Left renal cortex interstitium (tissue), 4 donors: Measurements from ENCODE around the gene KRT85. TPM values are rescaled to one million over a fixed set of nuclear protein-coding genes. Genes with fewer than 3 reads are reported as not detected.
"Not testable (repeated sequence)": the region's sequence is repeated elsewhere in the genome, so short reads cannot be mapped to it uniquely, and the experiment has no call there.

Experiments used
- DNase-seq, 4 donors: peaks; one replicate each; pipeline ENCODE4 v3.0.0-alpha.2; 2013; ENCODE audit warnings: low read depth in 4 of 4, low spot score in 2 of 4, missing footprints in 1 of 4
- polyA plus RNA-seq, 4 donors: library from polyadenylated mRNA; unstranded; fragments of 120-200 nt; gene quantifications; one replicate each; pipeline ENCODE4 v1.2.1, GENCODE V29; 2013; ENCODE audit not compliant: insufficient read length in 4 of 4

Gene KRT85
- polyA plus RNA-seq = not detected

- no peak for DNase-seq
These were observed at the start of gene KRT85 for GRCh38 chr12:52366738-52367485. KRT85 (minus strand) TSS chr12:52367481; CDS start chr12:52367405, 76 bp downstream.

GRCh38 chr12:52416795-52417194 is 49.5 kb upstream of the KRT85 start:
- DNase-seq = no peak

GRCh38 chr12:52415870-52416750 is 48.8 kb upstream of the KRT85 start:
- peak; percentile 17 to 51 (median 32) for DNase-seq

- no peak for DNase-seq
These were observed 47.7 kb upstream of the KRT85 start for GRCh38 chr12:52414936-52415335.

- no peak for DNase-seq
These were observed 46.6 kb upstream of the KRT85 start for GRCh38 chr12:52413782-52414345.

GRCh38 chr12:52413202-52413601 is 45.9 kb upstream of the KRT85 start:
- no peak for DNase-seq

GRCh38 chr12:52411815-52412214 is 44.5 kb upstream of the KRT85 start:
- DNase-seq = no peak

- DNase-seq = not testable (repeated sequence)
These were observed 43.4 kb upstream of the KRT85 start for GRCh38 chr12:52410589-52411248.

GRCh38 chr12:52407918-52408317 is 40.6 kb upstream of the KRT85 start:
- DNase-seq = no peak

- DNase-seq = no peak
These were observed 38.7 kb upstream of the KRT85 start, which contains the start of gene KRT82 for GRCh38 chr12:52405922-52406385. KRT82 (minus strand) TSS chr12:52406335; CDS start chr12:52406277, 58 bp downstream.

GRCh38 chr12:52404951-52405350 is 37.7 kb upstream of the KRT85 start:
- DNase-seq = no peak

GRCh38 chr12:52403561-52403960 is 36.3 kb upstream of the KRT85 start:
- DNase-seq = no peak

GRCh38 chr12:52402873-52403540 is 35.7 kb upstream of the KRT85 start:
- DNase-seq = no peak

GRCh38 chr12:52402377-52402776 is 35.1 kb upstream of the KRT85 start:
- DNase-seq = no peak

- no peak for DNase-seq
These were observed 34.6 kb upstream of the KRT85 start for GRCh38 chr12:52401926-52402325.

- DNase-seq = no peak
These were observed 34.2 kb upstream of the KRT85 start for GRCh38 chr12:52401526-52401925.

- DNase-seq = no peak
These were observed 33.6 kb upstream of the KRT85 start for GRCh38 chr12:52400906-52401305.

- no peak for DNase-seq
These were observed 32.5 kb upstream of the KRT85 start for GRCh38 chr12:52399756-52400155.

- no peak for DNase-seq
These were observed 30.9 kb upstream of the KRT85 start for GRCh38 chr12:52398176-52398575.

- no peak for DNase-seq
These were observed 29.4 kb upstream of the KRT85 start for GRCh38 chr12:52396656-52397055.
